SK-N-SH treated with all-trans-retinoic acid at 6 μM for 48 hours (cell line): ENCODE results near the gene IL17RD.

Experiments
- ATAC-seq: fragments of 200-7000 bp; cut with Tn5 transposase; 3 replicates; pipeline ENCODE4 v1.9.1; 2020; ENCODE audit warnings: mild to moderate bottlenecking, moderate library complexity
- ARNTL ChIP-seq: fragments of 450-650 bp; formaldehyde crosslinking; IDR thresholded peaks from 2 replicates; pipeline ENCODE4 v1.5.0; 2020; ENCODE audit warnings: low read depth, mild to moderate bottlenecking, moderate library complexity, borderline replicate concordance
- BACH2 ChIP-seq: fragments of 250-450 bp; sonication (Bioruptor Pico); IDR thresholded peaks from 2 replicates; pipeline ENCODE4 v1.9.0; 2021; ENCODE audit warnings: mild to moderate bottlenecking, borderline replicate concordance
- CREB5 ChIP-seq: fragments of 250-450 bp; sonication (Bioruptor Pico); IDR thresholded peaks from 2 replicates; pipeline ENCODE4 v1.5.1; 2020; ENCODE audit warnings: low read depth, mild to moderate bottlenecking, moderate library complexity
- CSRNP3 ChIP-seq: fragments of 250-450 bp; sonication (Bioruptor Pico); IDR thresholded peaks from 2 replicates; pipeline ENCODE4 v1.5.1; 2021; ENCODE audit warnings: mild to moderate bottlenecking, moderate library complexity
- ESRRG ChIP-seq: fragments of 250-450 bp; sonication (Bioruptor Pico); IDR thresholded peaks from 2 replicates; pipeline ENCODE4 v1.6.1; 2021; ENCODE audit warnings: mild to moderate bottlenecking
- GLIS3 ChIP-seq: fragments of 250-450 bp; sonication (Bioruptor Pico); IDR thresholded peaks from 2 replicates; pipeline ENCODE4 v1.5.0; 2020; ENCODE audit warnings: mild to moderate bottlenecking, moderate library complexity
- ISL1 ChIP-seq: fragments of 250-450 bp; sonication (Bioruptor Pico); IDR thresholded peaks from 2 replicates; pipeline ENCODE4 v2.1.2; 2022; ENCODE audit warnings: mild to moderate bottlenecking, moderate library complexity
- OSR1 ChIP-seq: fragments of 250-450 bp; sonication (Bioruptor Pico); IDR thresholded peaks from 2 replicates; pipeline ENCODE4 v1.8.0; 2022; ENCODE audit warnings: moderate library complexity, mild to moderate bottlenecking, inconsistent platforms
- PATZ1 ChIP-seq: fragments of 250-450 bp; sonication (Bioruptor Pico); IDR thresholded peaks from 2 replicates; pipeline ENCODE4 v1.8.0; 2020; ENCODE audit warnings: mild to moderate bottlenecking, moderate library complexity, borderline replicate concordance
- POU6F1 ChIP-seq: fragments of 250-450 bp; sonication (Bioruptor Pico); IDR thresholded peaks from 2 replicates; pipeline ENCODE4 v1.8.0; 2021; ENCODE audit warnings: low read depth, mild to moderate bottlenecking, moderate library complexity, borderline replicate concordance
- PPARA ChIP-seq: fragments of 250-450 bp; sonication (Bioruptor Pico); IDR thresholded peaks from 2 replicates; pipeline ENCODE4 v1.5.0; 2020; ENCODE audit warnings: mild to moderate bottlenecking, borderline replicate concordance
- RARB ChIP-seq: fragments of 250-450 bp; sonication (Bioruptor Pico); IDR thresholded peaks from 2 replicates; pipeline ENCODE4 v1.8.0; 2021; ENCODE audit warnings: mild to moderate bottlenecking, moderate library complexity
- TCF4 ChIP-seq: fragments of 250-450 bp; sonication (Bioruptor Pico); IDR thresholded peaks from 2 replicates; pipeline ENCODE4 v1.8.0; 2021; ENCODE audit warnings: mild to moderate bottlenecking, moderate library complexity, borderline replicate concordance
- TOX ChIP-seq: fragments of 250-450 bp; sonication (Bioruptor Pico); IDR thresholded peaks from 2 replicates; pipeline ENCODE4 v1.8.0; 2021; ENCODE audit warnings: mild to moderate bottlenecking, moderate library complexity, borderline replicate concordance
- TSHZ2 ChIP-seq: fragments of 250-450 bp; sonication (Bioruptor Pico); IDR thresholded peaks from 2 replicates; pipeline ENCODE4 v1.5.0; 2020; ENCODE audit warnings: mild to moderate bottlenecking, moderate library complexity
- ZC3H10 ChIP-seq: fragments of 250-450 bp; sonication (Bioruptor Pico); IDR thresholded peaks from 2 replicates; pipeline ENCODE4 v1.5.1; 2021; ENCODE audit warnings: mild to moderate bottlenecking, moderate library complexity
- ZFP3 ChIP-seq: fragments of 250-450 bp; sonication (Bioruptor Pico); IDR thresholded peaks from 2 replicates; pipeline ENCODE4 v1.5.0; 2020; ENCODE audit warnings: mild to moderate bottlenecking, moderate library complexity
- ZFP30 ChIP-seq: fragments of 450-650 bp; formaldehyde crosslinking; IDR thresholded peaks from 2 replicates; pipeline ENCODE4 v1.5.0; 2022; ENCODE audit warnings: mild to moderate bottlenecking, moderate library complexity
- ZNF70 ChIP-seq: fragments of 450-650 bp; formaldehyde crosslinking; IDR thresholded peaks from 2 replicates; pipeline ENCODE4 v1.5.0; 2020; ENCODE audit warnings: mild to moderate bottlenecking, moderate library complexity
- ZNF8 ChIP-seq: fragments of 450-650 bp; formaldehyde crosslinking; IDR thresholded peaks from 2 replicates; pipeline ENCODE4 v1.5.0; 2020; ENCODE audit warnings: mild to moderate bottlenecking, moderate library complexity

IL17RD gene

GRCh38 chr3:57144952-57145351, 20.2 kb downstream of the IL17RD start:
- ATAC-seq = no peak

GRCh38 chr3:57143886-57144459, 21.2 kb downstream of the IL17RD start:
- no peak for ATAC-seq
- TF ChIP-seq ZFP3 (CRISPR knock-in tag) = no peak
- no peak for TF ChIP-seq TCF4
- no peak for TF ChIP-seq RARB (CRISPR knock-in tag)
- no peak for TF ChIP-seq PATZ1
- no peak for TF ChIP-seq ESRRG (CRISPR knock-in tag)
- TF ChIP-seq OSR1 (CRISPR knock-in tag) = no peak
- TF ChIP-seq ZC3H10 = no peak

More at GRCh38 chr3:57144952-57145351, 20.2 kb downstream of the IL17RD start:
- TF ChIP-seq ARNTL (no peak), TSHZ2 (CRISPR knock-in tag) (no peak), ZNF70 (CRISPR knock-in tag) (no peak), ZNF8 (CRISPR knock-in tag) (no peak), ESRRG (CRISPR knock-in tag) (no peak), ZFP30 (no peak), ZC3H10 (no peak), CSRNP3 (CRISPR knock-in tag) (no peak), BACH2 (CRISPR knock-in tag) (no peak), POU6F1 (CRISPR knock-in tag) (no peak), CREB5 (no peak), TOX (no peak), PATZ1 (no peak), PPARA (no peak), OSR1 (CRISPR knock-in tag) (no peak)
- TF ChIP-seq, all 23 proteins: peak for 0

GRCh38 chr3:57142411-57142723, 22.8 kb downstream of the IL17RD start:
- ATAC-seq = no peak
- TF ChIP-seq TCF4 = no peak
- no peak for TF ChIP-seq ISL1 (CRISPR knock-in tag)
- TF ChIP-seq ZFP3 (CRISPR knock-in tag) = no peak
- no peak for TF ChIP-seq PATZ1
- TF ChIP-seq GLIS3 (CRISPR knock-in tag) = no peak
- TF ChIP-seq TSHZ2 (CRISPR knock-in tag) = no peak
- TF ChIP-seq POU6F1 (CRISPR knock-in tag) = no peak
